Loucy (cell line): ENCODE data around the gene CST4.

Source experiments
- CTCF ChIP-seq: fragments of 200-600 bp; sonication (generic); conservative IDR thresholded peaks from 2 replicates; pipeline ENCODE4 v1.5.1; 2014; ENCODE audit warnings: mild to moderate bottlenecking, antibody characterized with exemption, low read length
- EZH2phosphoT487 ChIP-seq: fragments of 200-600 bp; IDR thresholded peaks from 2 replicates; pipeline ENCODE4 v1.6.1; 2018; ENCODE audit warnings: antibody characterized with exemption, mild to moderate bottlenecking, moderate library complexity, borderline replicate concordance

- no peak for TF ChIP-seq CTCF
- no peak for TF ChIP-seq EZH2phosphoT487
Measured at GRCh38 chr20:23656372-23656771, 32.5 kb downstream of the CST4 start.
